ENCODE data around the gene SELENON. TPM values are rescaled to one million over a fixed set of nuclear protein-coding genes. Genes with fewer than 3 reads are reported as not detected.

The SELENON gene
- total and polyA plus RNA-seq, 10 donors: 9.7 to 80.9 (median 56.7) TPM

GRCh38 chr1:25799352-25799934, 550 bp upstream of the SELENON start:
- no peak for TF ChIP-seq POLR2A (IDR thresholded peaks at IDR 0.05)
- TF ChIP-seq CTCF (IDR thresholded peaks at IDR 0.05 in 8 of 11, conservative IDR thresholded peaks at IDR 0.05 in 3 of 11): no peak
- TF ChIP-seq POLR2AphosphoS5 (IDR thresholded peaks at IDR 0.05): no peak

GRCh38 chr1:25800703-25801377, 847 bp downstream of the SELENON start:
- TF ChIP-seq CTCF (IDR thresholded peaks at IDR 0.05 in 8 of 11, conservative IDR thresholded peaks at IDR 0.05 in 3 of 11) (no peak), POLR2A (IDR thresholded peaks at IDR 0.05) (no peak), POLR2AphosphoS5 (IDR thresholded peaks at IDR 0.05) (no peak)
- no peak for DNase-seq
- Histone ChIP-seq H3K9me3 (no peaks in the 10 kb centered on the region), H3K27me3 (replicated peaks in 1 of 7) (no peaks in the 10 kb centered on the region), H3K4me1 (peaks cover 25 to 94% (median 76%) of the 10 kb centered on the region in 6 donors), H3K4me3 (peak overlapping the region; percentile 36 to 76 (median 45)), H3K36me3 (peaks cover 0 to 12% (median 0%) of the 10 kb centered on the region in 6 donors), H3K27ac (peak overlapping the region in 5 of 8 donors; percentile 63 to 86 (median 68))
- 55 to 71% (median 63%) methylated on average over 15 of the region's 15 CpGs for whole genome bisulfite sequencing, 5 donors
- intact Hi-C loops (cut with DNase I; ENCODE audit: low total_unique reads): loop anchor here (5.0 to 10.0 kb wide), 2 partner anchors 189 to 276 kb away; no protein-coding TSS in a partner anchor

More at GRCh38 chr1:25799352-25799934, 550 bp upstream of the SELENON start:
- DNase-seq: no peak
- 30 to 38% (median 34%) methylated on average over 10 to 12 of the region's 12 CpGs for WGBS, 5 donors
- intact Hi-C loops (cut with DNase I; ENCODE audit: low total_unique reads): loop anchor here (5.0 kb wide), 1 partner anchor 297 kb away; no protein-coding TSS in a partner anchor
- Histone ChIP-seq H3K27ac (peak overlapping the region; percentile 37 to 86 (median 77)), H3K36me3 (no peaks in the 10 kb centered on the region), H3K27me3 (replicated peaks in 1 of 7) (no peaks in the 10 kb centered on the region), H3K9me3 (no peaks in the 10 kb centered on the region), H3K4me3 (peak overlapping the region; percentile 8 to 76 (median 44)), H3K4me1 (peaks cover 21 to 86% (median 62%) of the 10 kb centered on the region in 6 donors)

GRCh38 chr1:25802915-25803314, 2.9 kb downstream of the SELENON start:
- TF ChIP-seq POLR2AphosphoS5 (IDR thresholded peaks at IDR 0.05) (no peak), POLR2A (IDR thresholded peaks at IDR 0.05) (no peak), CTCF (IDR thresholded peaks at IDR 0.05 in 8 of 11, conservative IDR thresholded peaks at IDR 0.05 in 3 of 11) (no peak)
- 54 to 70% (median 55%) methylated on average over 5 to 6 of the region's 6 CpGs for WGBS, 5 donors
- Histone ChIP-seq H3K9me3 (no peaks in the 10 kb centered on the region), H3K36me3 (peaks cover 0 to 32% (median 0%) of the 10 kb centered on the region in 6 donors), H3K27ac (peak overlapping the region in 1 of 8 donors; percentile 46), H3K4me1 (peaks cover 20 to 94% (median 80%) of the 10 kb centered on the region in 6 donors), H3K27me3 (replicated peaks in 1 of 7) (no peaks in the 10 kb centered on the region), H3K4me3 (no peak overlapping the region)
- intact Hi-C loops (cut with DNase I; ENCODE audit: low total_unique reads): loop anchor here (5.0 to 10.0 kb wide), 2 partner anchors 191 to 278 kb away; no protein-coding TSS in a partner anchor
- DNase-seq: no peak

- intact Hi-C loops (cut with DNase I; ENCODE audit: low total_unique reads): loop anchor here (5.0 to 10.0 kb wide), 2 partner anchors 191 to 279 kb away; no protein-coding TSS in a partner anchor
- Histone ChIP-seq H3K27ac (no peak overlapping the region), H3K36me3 (peaks cover 0 to 37% (median 0%) of the 10 kb centered on the region in 6 donors), H3K9me3 (no peaks in the 10 kb centered on the region), H3K4me3 (no peak overlapping the region), H3K27me3 (replicated peaks in 1 of 7) (no peaks in the 10 kb centered on the region), H3K4me1 (peaks cover 20 to 94% (median 82%) of the 10 kb centered on the region in 6 donors)
- 76 to 93% (median 89%) methylated on average over 1 of the region's 1 CpG for WGBS, 5 donors
- no peak for TF ChIP-seq POLR2A (IDR thresholded peaks at IDR 0.05)
- no peak for TF ChIP-seq CTCF (IDR thresholded peaks at IDR 0.05 in 8 of 11, conservative IDR thresholded peaks at IDR 0.05 in 3 of 11)
- no peak for TF ChIP-seq POLR2AphosphoS5 (IDR thresholded peaks at IDR 0.05)
- DNase-seq: no peak
These were observed 3.4 kb downstream of the SELENON start for GRCh38 chr1:25803368-25803767.
